ENCODE data around the gene MAN1A1.

DNA sequence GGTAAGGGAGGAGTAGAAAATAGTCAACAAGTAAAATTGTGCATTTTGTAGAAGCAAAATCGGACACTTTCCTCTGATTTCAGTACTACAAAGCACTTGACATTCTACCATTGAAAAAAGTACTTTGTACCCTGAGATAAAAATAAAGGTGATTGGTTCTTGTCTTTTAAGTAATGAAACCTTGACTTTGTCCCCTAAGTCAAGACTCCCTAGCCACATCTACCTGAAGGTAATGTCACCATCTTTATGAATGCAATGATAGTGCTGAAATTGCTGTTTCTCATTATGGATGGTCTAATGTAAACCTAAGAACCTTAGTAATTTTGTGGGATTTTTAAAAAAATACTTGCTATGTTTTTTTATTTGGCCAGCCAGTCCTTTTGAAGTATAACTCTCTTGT is 2.4 kb upstream of the MAN1A1 start:
- no peak for TF ChIP-seq TAF1 (IDR thresholded peaks at IDR 0.05; ENCODE audit: borderline replicate concordance, insufficient read depth, low read length)
- no peak for TF ChIP-seq POLR2AphosphoS5 (IDR thresholded peaks at IDR 0.05; ENCODE audit: low read depth, low read length)
